GM19023 (cell line): ENCODE measurements around the gene KLC1.
"Not testable (repeated sequence)": the region's sequence is repeated elsewhere in the genome, so short reads cannot be mapped to it uniquely, and the experiment has no call there.

ENCODE experiments used
- ATAC-seq: cut with Tn5 transposase; IDR thresholded peaks from one replicate; pipeline ENCODE4 v1.9.1; 2021; ENCODE audit warnings: mild to moderate bottlenecking, moderate library complexity; ENCODE audit not compliant: unreplicated experiment

The KLC1 gene

DNA sequence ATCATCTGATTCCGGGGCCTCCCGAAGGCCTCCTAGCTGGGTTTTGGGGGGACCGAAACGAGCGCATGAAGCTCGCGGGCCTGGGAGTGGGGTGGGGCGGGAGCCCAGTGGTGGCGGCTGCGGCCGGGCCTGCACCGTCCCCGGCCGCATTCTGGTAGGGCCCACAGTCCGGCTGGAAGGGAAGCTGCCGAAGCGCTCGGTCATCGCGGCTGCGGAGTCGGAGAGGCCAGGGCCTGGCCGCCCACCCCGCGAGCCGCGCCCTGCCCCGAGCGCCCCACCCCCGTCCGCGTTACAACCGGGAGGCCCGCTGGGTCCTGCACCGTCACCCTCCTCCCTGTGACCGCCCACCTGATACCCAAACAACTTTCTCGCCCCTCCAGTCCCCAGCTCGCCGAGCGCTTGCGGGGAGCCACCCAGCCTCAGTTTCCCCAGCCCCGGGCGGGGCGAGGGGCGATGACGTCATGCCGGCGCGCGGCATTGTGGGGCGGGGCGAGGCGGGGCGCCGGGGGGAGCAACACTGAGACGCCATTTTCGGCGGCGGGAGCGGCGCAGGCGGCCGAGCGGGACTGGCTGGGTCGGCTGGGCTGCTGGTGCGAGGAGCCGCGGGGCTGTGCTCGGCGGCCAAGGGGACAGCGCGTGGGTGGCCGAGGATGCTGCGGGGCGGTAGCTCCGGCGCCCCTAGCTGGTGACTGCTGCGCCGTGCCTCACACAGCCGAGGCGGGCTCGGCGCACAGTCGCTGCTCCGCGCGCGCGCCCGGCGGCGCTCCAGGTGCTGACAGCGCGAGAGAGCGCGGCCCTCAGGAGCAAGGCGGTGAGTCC, at the start of gene KLC1:
Gene KLC1, plus strand, starts transcription at position 528 of the 819 bp plus-strand sequence. CDS start 25,354 bp downstream, outside the sequence.
- peak; percentile 62 for ATAC-seq

DNA sequence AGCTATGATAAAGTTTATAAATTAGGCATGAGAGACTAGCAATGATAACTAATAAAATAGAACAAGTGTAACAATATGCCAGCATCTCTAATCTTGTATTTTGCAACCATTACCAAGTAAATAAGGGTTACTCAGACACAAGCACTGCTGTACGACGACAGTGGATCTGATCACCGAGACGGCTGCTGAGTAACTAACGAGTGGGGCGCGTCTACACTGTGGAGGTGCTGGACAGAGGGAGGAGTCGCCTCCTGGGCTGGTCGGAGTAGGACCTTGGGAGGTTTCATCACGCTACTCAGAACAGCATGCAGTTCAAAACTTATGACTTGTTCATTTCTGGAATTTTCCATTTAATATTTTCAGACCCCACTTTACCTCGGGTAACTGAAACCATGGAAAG, 47.8 kb upstream of the KLC1 start:
- ATAC-seq = no peak

DNA sequence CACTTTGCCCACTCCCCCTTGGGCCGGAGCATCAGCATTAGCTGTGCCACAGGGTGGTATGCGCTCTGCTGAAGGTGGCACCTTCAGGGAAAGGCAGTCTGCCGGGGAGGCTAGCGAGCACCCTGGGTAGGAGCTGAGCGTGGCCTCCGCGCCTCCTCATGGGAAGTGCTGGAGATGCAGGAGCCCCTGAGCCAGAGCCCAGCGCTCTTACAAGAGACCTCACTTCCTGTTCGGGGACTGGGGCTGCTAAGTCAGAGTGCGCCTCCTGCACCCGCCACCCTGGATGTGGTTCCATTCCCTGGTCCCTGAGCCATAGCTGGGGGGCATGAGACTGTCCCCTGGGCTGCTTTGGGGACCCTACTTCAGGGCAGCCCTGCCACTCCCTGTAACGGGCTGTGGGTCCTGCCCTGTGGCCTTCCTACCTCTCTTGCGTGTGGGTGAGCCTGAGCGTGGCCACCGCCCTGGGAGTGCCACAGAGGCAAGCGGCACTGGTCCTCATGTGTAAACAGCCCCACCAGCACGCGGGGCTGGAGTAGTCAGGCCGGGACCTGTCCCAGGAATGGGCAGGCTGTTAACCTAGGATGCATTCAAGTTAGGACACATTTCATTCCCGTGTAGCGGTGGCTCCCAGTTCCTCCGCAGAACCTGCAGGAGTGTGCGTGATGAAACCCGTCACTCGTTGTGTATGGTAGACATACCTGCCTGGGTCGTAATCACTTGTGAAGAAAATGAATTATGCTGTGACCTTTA, 46.9 kb upstream of the KLC1 start:
- ATAC-seq = no peak

DNA sequence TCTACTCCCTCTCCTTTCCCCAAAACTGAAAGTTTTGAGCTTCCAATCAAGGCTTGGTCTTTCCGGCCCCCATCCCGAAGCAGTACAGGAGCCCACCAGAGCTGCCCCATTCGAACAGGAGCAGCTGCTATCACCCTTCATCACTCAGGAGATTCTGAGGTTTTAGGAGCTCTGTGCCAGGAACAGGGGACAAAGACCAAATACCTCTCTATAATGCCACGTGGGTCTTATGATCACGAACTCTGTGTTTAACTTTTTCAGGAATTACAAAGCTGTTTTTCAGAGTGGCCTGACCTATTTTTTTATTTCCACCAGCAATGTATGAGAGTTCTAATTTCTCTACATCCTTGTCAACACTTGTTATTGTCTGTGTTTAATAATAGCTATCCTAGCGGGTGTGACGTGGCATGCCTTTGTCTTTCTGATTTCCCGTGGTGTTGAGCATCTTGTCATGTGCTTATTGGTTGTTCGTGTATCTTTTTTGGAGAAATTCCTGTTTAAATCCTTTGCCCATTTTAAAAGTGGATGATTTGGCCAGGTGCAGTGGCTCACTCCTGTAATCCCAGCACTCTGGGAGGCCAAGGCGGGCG, 44.6 kb upstream of the KLC1 start:
- no peak for ATAC-seq

DNA sequence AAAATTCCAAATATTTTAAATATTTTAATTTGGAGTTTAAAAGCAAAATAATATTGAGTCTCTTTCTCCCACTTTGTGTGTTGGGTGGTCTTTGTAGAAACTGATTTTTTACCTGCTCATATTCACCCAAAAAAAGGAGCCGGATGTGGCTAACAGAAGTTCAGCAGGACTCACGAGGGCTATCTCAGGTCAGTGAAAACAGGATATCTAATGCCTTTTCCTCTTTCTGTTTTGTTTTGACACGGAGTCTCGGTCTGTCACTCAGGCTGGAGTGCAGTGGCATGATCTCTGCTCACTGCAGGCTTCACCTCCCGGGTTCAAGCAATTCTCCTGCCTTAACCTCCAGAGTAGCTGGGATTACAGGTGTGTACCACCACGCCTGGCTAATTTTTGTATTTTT, 35.4 kb upstream of the KLC1 start:
- ATAC-seq = peak; percentile 90

DNA sequence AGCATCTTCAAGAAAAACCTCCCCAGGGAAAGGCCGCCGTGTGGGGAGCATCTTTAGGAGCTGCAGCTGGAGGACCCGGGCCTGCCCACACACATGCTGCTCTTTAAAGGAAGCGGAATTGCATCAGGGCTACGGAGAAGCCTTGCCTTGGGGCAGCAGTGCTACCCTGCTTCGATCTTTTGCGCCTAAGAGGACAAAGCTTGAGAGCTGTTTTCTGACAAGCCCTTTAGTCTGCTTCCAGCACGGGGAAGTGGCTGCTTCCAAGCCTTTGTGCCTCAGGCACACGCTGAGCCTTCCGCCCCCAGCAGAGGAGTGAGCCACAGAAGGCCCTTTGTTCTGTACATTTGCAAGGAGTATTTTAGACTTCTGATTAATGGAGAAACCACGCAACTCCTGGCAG, 34.7 kb upstream of the KLC1 start:
- ATAC-seq = no peak

DNA sequence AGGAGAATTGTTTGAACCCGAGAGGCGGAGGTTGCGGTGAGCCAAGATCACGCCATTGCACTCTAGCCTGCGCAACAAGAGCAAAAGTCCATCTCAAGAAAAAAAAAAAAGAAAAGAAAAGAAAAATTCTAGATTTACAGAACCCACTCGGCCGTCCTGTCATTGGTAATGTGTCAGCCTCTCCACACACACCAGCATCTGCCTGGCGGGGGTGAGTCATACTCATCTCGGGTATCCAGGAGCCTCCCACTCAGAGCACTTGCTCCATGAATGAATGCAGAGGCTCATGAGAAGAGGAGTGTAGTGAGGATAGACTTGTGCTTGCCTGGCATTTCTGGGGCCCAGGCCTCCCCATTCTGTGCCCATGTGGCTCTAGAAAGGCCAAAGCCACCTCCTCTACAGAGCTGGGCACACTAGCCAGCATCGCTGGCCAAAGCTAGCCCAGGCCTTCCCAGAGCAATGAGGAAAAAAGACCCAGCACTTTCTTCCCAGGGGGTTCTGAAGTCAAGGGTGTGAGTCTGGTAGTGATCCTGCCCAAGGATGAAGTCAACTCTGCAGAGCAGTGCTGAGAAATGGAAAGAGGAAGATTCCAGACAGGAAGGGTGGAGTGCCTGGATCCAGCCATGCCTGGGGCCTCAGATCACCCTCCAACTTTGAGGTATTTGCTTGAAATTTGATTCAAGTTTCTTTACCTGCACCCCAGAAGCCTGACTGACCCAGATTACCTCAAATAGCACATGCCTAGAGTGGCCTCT, 31.2 kb upstream of the KLC1 start:
- ATAC-seq = no peak

DNA sequence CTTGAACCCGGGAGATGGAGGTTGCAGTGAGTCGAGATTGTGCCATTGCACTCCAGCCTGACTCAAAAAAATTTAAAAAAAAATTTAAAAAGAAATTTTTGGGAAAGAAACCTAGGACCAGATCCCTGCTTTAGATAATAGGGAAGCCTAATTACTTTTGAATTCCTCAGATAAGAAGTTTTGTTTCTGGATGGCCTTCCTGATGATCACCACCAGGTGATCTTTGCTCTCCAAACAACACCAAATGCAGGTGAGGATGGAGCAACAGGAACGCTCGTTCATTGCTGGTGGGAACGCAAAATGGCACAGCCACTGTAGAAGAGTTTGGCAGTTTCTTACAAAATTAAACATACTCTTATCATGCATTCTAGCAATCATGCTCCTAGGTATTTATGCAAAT, 28.5 kb upstream of the KLC1 start:
- ATAC-seq = no peak

DNA sequence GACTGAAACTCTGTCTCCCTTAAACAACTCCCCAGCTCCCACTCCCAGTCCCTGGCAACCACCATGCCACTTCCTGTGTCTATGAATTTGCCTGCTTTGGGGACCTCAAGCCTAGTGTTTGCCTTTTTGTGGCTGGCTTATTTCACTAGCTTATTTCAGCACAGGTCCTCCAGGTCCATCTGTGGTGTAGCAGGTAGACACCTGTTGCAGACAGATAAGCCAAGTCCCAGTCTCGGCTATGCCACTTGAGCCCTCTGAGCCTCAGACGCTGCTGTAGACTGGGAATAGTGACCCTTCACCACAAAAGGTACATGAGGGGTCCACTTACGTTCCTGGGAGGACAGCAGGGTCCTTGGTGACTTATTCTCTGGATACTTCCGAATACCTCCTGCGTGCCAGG, 24.4 kb upstream of the KLC1 start:
- ATAC-seq = no peak

DNA sequence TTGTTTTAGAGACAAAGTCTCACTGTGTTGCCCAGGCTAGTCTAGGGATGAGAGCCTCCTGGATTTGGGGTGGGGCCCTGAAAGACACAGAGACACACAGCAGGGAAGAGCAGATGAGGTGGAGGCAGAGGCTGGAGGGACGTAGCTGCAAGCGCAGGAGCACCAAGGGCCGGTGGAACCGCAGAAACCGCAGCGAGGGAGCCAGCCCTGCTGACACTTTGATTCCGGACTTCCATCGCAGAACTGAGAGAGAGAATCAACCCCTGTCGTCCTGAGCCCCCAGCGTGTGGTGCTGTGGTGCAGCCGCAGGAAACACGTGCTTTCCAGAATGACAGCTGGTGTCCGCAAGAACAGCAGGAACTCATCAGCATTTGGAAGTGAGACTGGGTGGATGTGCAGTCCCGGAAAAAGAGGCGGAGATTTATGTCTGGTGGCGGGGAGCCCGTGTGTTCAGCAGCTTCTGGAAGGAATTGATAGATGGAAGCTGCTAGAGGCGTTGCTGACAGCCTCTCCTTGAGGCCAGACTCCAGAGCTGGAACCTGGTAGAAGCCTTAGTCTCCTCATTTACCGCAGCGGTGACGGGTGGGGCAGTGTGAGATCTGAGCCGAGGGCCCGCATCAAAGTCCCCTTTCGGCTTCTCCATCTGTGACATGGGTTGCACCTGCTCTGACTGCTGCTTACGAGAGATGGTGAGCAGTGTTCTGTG, 21.9 kb upstream of the KLC1 start:
- ATAC-seq = peak; percentile 67

DNA sequence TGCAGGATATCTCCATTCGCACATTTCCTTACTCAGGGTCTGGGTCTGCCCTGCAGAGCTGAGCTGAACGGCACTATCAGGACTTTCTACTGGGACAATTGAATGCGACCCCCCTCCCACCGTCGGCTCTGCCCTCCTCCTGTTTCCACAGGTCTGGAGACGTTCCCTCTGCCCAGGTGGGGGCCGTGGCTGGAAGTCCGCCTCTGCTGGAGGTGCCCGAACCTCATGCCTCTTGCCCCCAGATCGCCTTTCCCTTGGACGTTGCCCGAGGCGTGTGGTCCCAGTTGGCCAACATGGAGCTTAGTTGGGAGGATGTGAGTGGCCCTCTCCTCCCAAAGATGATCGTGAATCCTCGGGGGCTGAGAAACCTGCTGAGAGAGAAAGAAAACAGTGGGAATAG, 21.2 kb upstream of the KLC1 start:
- ATAC-seq = no peak

DNA sequence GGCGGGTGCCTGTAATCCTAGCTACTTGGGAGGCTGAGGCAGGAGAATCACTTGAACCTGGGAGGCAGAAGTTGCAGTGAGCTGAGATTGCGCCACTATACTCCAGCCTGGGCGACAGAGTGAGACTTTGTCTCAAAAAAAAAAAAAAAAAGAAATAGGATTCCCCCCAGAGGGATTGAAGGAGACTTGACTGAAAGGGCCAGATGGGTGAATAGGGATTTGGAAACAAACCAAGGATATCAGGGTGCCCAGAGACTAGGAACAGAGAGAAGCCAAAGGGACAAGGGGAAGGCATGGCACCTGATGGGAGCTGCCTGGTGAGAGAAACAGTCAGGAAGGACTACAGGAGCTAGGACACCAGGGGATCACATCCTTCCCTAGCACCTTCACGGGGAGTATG, 19.9 kb upstream of the KLC1 start:
- not testable (repeated sequence) for ATAC-seq

DNA sequence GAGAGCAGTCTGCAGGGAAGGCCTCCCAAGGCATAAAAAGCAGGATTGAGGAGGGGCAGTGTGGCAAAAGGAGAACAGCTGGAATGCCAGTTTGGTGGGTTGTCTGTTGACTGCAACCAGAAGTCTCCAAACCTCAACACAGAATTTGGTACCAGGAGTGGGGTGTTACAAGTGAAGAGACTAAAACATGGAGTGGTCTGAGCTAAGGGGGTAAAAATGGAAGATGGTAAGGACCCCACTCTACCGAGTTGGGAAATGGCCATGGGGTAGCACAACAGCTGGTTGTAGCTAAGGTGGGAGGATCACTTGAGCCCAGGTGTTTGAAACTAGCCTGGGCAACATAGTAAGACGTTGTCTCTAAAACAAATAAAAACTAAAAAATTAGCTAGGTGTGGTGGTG, 17.8 kb upstream of the KLC1 start:
- ATAC-seq = no peak

DNA sequence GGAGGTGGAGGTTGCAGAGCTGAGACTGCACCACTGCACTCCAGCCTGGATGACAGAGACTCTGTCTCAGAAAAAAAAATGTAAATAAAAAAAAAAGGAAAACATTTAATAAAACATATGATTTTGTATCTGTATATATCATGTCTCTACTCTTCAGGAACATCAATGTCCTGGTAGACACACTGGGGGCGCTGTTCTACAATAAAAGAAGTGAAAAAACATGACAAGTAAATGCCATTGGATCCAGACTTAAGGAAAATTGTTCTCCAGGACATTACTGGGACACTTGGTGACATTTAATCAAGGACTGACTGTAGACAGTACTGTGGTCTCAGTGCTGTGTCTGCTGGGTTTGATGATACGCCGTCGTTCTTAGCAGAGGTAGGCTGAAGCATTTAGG, 15.5 kb upstream of the KLC1 start:
- no peak for ATAC-seq

DNA sequence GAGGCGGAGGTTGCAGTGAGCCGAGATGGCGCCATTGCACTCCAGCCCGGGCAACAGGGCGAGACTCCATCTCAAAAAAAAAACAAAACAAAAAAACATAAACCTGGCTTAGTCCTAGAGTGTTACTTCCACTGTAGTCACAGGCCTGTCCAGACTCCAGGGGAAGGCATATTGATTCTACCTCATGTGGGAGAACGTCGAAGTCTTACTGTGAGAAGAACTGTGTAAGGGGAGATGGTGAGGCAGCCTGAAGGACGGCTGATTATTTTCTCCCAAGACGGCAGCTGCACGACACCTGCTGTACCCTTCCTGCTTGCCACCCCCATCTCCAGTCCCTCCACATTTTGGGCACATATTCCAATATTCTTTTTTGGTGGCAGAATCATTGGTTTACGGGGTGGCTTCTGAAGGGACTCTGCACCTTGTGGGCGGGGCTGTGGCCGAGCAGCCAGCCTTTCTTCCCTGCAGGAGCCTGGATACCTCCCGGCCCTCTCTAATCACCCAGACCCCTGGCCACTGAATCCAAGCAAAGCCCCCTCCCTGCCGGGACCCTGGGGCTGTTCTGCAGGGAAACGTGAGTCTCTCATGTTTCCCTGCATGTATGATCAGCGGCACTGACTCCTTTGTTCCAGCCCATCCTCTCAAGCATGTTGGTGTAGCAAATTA, 12.2 kb upstream of the KLC1 start:
- no peak for ATAC-seq

DNA sequence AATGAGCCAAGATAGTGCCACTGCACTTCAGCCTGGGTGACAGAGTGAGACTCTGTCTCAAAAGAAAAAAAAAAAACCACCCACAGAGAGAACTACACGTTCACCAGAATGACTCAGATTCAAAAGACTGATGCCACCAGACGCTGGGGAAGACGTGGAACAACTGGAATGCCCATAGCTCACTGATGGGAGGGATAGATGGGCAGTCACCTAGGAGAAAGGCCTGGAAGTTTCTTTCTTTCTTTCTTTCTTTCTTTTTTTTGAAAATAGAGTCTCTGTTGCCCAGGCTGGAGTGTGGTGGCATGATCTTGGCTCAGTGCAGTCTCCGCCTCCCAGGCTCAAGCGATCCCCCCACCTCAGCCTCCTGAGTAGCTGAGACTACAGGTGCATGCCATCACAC, 10.0 kb upstream of the KLC1 start:
- no peak for ATAC-seq

DNA sequence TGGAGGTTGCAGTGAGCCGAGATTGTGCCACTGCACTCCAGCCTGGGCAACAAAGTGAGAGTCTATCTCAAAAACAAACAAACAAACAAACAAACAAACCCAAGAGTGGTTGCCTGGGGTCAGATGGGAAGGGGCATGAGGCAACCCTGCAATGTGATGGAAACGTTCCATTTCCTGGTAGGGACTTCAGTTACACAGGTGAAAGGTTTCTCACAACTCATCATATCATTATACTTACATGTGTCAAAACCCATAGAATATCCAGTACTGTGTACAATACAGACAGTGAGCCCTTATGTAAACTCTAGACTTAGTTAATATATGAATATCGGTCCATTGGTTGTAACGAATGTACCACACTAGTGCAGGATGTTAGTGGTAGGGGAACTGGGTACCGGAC, 7.2 kb upstream of the KLC1 start:
- ATAC-seq = no peak

DNA sequence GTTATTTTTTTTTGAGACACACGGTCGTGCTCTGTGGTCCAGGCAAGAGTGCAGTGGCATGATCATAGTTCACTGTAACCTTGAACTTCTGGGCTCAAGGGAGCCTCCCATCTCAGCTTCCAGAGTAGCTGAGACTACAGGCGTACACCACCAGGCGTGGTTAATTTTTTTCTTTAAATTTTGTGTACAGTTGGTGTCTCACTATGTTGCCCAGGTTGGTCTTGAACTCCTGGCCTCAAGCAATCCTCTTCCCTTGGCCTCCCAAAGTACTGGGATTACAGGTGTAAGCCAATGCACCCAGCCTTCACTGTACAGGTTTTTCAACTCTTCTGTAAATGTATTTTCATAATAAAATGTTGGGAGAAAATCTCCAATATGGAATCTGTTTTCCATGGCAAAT, 5.7 kb upstream of the KLC1 start:
- no peak for ATAC-seq

DNA sequence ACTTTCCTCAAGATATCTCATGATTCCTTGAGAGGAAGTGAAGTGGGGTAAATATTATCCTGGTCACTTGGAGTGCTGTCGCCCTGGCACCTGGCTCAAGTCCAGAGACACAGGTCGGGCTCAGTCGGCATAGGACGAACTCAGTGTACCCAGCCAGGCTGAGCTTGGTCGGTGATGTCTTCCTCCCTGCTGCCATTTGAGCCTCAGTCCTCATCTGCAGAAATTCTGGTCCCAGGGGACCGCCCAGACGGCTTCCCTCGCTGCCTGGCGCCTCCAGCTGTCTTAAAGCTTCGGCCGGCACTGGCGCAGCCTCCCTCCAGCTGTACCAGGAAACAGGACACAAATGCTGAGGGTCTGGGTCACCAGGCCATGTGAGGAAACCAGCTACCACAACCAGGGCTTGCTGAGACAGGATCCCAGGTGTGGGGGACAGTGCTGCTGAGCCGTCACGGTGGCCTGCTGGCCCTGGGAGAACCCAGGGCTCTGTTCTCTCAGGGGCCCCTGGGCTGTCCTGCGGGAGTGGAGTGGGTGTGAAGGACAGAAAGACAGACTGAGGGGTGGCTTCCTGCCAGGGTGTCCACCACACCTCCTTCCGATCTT, 5.0 kb upstream of the KLC1 start:
- no peak for ATAC-seq

DNA sequence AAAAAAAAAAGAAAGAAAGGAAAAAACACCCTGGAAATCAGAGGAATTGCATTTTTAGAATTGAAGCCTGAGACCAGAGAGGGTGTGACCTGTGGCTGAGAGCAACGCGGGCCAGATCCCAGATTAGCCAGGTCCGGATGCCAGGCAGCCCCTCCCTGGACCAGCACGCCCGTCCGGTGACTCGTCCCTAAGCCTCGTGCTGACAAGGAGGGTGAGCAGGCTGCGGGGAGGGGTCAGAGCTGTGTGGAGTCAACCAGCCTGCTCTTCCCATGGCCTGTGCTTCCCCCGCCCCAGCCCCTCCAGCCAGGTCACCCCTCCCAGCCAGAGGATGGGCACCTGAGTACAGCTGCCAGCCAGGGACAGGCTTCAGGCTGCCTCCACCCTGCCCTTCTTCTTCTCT, 4.2 kb upstream of the KLC1 start:
- no peak for ATAC-seq
